ENCODE measurements around the gene ATL2.
"Not testable (repeated sequence)": the region's sequence is repeated elsewhere in the genome, so short reads cannot be mapped to it uniquely, and the experiment has no call there.

Gene ATL2

GRCh38 chr2:38268691-38269327 lies 108.3 kb downstream of the ATL2 start:
- DNase-seq = no peak

GRCh38 chr2:38268001-38268400 lies 109.1 kb downstream of the ATL2 start:
- no peak for DNase-seq

- DNase-seq = no peak
These were observed 109.7 kb downstream of the ATL2 start for GRCh38 chr2:38267270-38267925.

- DNase-seq = no peak
These were observed 110.6 kb downstream of the ATL2 start for GRCh38 chr2:38266382-38267061.

- no peak for DNase-seq
These were observed 111.6 kb downstream of the ATL2 start for GRCh38 chr2:38265461-38265860.

- DNase-seq = no peak
These were observed 112.5 kb downstream of the ATL2 start for GRCh38 chr2:38264396-38265221.

GRCh38 chr2:38263293-38263692 lies 113.8 kb downstream of the ATL2 start:
- DNase-seq = no peak

GRCh38 chr2:38262069-38262871 lies 114.8 kb downstream of the ATL2 start:
- no peak for DNase-seq

GRCh38 chr2:38261569-38262068 lies 115.5 kb downstream of the ATL2 start:
- no peak for DNase-seq

GRCh38 chr2:38260972-38261371 lies 116.1 kb downstream of the ATL2 start:
- DNase-seq = no peak

- no peak for DNase-seq
These were observed 116.6 kb downstream of the ATL2 start for GRCh38 chr2:38260469-38260868.

GRCh38 chr2:38259311-38259710 lies 117.8 kb downstream of the ATL2 start:
- no peak for DNase-seq

- not testable (repeated sequence) for DNase-seq
These were observed 119.4 kb downstream of the ATL2 start for GRCh38 chr2:38257680-38258079.

- no peak for DNase-seq
These were observed 120.5 kb downstream of the ATL2 start for GRCh38 chr2:38256610-38257009.

- no peak for DNase-seq
These were observed 121.9 kb downstream of the ATL2 start for GRCh38 chr2:38255211-38255610.

- DNase-seq = no peak
These were observed 122.3 kb downstream of the ATL2 start for GRCh38 chr2:38254796-38255195.

GRCh38 chr2:38251940-38252339 lies 125.1 kb downstream of the ATL2 start:
- no peak for DNase-seq

GRCh38 chr2:38248707-38249106 lies 128.4 kb downstream of the ATL2 start:
- DNase-seq = no peak

GRCh38 chr2:38248255-38248654 lies 128.8 kb downstream of the ATL2 start:
- DNase-seq = no peak

GRCh38 chr2:38246105-38246504 lies 131.0 kb downstream of the ATL2 start:
- DNase-seq = no peak

GRCh38 chr2:38245114-38245641 lies 131.9 kb downstream of the ATL2 start:
- peak; percentile 16 for DNase-seq

GRCh38 chr2:38244301-38244700 lies 132.8 kb downstream of the ATL2 start:
- no peak for DNase-seq
